ENCODE results near the gene ADGRE3. TPM values are rescaled to one million over a fixed set of nuclear protein-coding genes. Genes with fewer than 3 reads are reported as not detected.
"Not testable (repeated sequence)": the region's sequence is repeated elsewhere in the genome, so short reads cannot be mapped to it uniquely, and the experiment has no call there.

The ADGRE3 gene
- total RNA-seq, 2 donors from 2014 or later: 0.23 TPM; not detected in 1

DNA sequence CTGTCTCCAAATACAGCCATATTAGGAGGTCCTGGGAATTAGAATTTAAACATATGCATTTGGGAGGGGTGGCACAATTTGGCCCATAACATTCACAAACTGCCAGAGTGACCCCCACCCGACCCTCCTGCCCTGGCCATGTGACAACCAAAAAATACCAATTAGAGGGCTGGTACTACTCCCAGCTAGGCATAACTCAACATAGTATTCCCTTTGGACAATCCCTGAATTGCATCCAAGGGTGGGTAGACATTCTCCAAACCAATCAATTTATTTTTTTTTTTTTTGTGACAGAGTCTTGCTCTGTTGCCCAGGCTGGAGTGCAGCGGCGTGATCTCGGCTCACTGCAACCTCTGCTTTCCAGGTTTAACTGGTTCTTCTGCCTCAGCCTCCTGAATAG, 62.0 kb downstream of the ADGRE3 start:
- peak; percentile 3 for DNase-seq (ENCODE audit: low spot score)
- intact Hi-C loops (cut with DNase I): no loop called here

DNA sequence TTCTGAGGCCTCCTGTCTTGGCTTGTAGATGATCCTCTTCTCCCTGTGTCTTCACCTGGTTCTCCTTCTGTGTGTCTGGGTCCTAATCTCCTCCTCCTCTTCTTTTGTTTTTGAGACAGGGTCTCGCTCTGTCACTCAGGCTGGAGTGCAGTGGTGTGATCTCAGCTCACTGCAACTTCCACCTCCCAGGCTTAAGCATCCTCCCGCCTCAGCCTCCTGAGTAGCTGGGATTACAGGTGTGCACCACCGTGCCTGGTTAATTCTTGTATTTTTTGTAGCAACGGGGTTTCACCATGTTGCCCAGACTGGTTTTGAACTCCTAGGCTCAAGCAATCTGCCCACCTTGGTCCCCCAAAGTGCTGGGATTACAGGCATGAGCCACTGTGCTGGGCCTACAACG, 62.4 kb downstream of the ADGRE3 start:
- intact Hi-C loops (cut with DNase I): not testable (repeated sequence)
- peak; percentile 13 for DNase-seq (ENCODE audit: low spot score)

DNA sequence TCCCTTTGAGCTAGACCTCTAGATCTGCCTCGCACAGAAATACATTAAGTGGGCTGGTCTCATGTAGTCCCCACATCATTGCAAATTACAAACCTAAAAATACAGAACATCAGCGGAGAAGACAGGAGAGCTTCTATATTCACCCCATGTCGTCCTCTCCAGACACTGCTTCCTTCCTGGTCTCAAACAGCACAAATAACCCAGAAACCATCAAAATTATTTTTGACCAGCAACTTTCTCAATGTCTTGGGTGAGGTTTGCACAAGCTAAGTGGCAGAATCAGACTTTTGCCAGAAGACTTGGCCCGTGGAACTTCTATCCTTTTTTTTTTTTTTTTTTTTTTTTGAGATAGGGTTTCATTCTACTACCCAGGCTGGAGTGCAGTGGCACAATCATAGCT, 63.6 kb downstream of the ADGRE3 start:
- intact Hi-C loops (cut with DNase I): no loop called here
- no peak for DNase-seq (ENCODE audit: low spot score)

DNA sequence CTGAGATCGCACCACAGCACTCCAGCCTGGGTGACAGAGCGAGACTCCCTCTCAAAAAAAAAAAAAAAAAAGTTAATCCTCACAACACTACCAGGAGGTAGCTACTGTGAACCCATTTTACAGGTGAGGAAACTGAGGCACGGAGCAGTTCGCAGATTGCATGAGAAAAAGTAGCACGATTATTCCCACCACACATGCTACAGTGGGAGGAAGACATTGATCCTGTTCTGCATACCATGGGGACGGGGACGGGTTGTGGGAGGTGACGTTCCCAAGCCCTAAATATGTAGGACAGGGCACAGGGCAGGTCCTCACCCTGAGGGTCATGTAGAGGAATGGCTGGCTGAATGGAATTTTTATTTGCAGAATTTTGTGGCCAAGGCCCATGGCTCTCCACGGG, 68.0 kb downstream of the ADGRE3 start:
- intact Hi-C loops (cut with DNase I): no loop called here
- no peak for DNase-seq (ENCODE audit: low spot score)

DNA sequence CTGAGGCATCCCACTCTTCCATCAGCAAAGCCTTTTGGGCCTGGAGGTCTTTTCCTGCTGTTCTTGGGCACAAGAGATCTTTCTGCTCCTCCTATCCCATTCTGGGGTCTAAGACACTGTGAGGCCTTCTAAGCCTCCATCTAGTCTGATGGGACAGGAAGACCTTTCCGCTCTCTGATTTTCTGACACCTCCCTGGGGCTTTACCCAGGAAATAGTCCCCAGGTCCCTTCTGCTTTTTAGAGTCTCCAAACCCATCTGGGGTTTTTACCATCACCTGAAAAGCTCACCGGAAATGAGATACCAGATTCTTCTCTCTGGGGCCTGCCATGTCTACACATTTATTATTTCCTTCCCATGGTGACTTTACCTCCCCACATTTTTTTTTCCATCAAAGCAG, 70.7 kb downstream of the ADGRE3 start:
- DNase-seq (ENCODE audit: low spot score): no peak
- intact Hi-C loops (cut with DNase I): no loop called here

DNA sequence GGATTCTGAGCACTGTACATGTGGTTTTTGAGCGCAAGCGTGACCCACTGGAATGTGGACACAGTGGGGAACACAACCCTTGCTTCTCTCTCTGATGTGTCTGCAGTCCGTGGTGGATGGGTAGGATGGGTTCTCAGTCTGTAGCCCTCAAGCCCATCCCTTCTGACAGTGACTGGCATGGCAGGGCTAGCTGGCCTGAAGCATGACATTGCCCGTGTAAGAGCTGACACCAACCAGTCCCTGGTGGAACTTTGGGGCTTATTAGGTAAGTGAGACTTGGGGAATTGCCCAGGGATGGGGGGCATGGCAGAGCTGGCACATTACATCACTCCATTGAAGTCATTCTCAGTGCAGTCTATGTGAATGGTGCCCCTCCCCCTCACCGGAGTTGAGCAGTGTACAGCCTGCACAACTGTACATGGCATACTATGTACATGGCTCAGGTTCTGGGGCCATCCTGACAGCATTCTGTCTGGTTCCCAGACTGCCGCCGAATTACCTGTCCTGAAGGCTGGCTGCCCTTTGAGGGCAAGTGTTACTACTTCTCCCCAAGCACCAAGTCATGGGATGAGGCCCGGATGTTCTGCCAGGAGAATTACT, 75.0 kb downstream of the ADGRE3 start:
- intact Hi-C loops (cut with DNase I): no loop called here
- no peak for DNase-seq (ENCODE audit: low spot score)

DNA sequence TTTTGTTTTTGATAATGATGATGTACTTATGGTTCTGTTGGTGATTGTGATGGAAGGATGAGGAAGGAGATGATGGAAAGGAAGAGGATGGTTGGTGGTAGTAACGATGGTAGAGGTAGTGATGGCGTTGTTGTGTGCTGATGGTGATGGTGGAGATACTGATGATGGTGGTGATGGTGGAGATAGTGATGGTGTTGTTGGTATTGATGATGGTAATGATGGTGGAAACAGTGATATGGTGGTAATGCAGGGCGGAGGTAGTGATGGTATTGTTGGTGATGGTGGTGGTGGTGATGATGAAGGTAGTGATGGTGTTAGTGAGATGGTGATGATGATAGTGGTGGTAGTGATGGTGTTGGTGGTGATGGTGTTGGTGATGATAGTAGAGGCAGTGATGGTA, 79.1 kb downstream of the ADGRE3 start:
- intact Hi-C loops (cut with DNase I): no loop called here
- no peak for DNase-seq (ENCODE audit: low spot score)

DNA sequence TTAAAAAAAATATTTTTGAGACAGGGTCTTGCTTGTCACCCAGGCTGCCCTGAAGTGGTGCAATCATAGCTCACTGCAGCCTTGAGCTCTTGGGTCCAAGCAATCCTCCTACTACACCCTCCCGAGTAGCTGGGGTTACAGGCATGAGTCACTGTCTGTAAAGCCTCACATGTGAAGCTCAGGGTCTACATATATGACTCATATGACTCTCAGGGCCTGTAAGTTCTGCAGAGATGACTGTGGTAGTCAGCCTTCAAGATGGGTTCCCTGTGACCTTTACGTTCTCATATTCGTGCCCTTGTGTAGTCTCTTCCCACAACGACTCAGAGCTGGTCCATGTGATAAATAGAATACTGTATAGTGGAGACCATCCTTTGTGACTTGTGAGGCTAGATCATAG, 85.2 kb downstream of the ADGRE3 start:
- intact Hi-C loops (cut with DNase I); DNase-seq (ENCODE audit: low spot score): not testable (repeated sequence)

DNA sequence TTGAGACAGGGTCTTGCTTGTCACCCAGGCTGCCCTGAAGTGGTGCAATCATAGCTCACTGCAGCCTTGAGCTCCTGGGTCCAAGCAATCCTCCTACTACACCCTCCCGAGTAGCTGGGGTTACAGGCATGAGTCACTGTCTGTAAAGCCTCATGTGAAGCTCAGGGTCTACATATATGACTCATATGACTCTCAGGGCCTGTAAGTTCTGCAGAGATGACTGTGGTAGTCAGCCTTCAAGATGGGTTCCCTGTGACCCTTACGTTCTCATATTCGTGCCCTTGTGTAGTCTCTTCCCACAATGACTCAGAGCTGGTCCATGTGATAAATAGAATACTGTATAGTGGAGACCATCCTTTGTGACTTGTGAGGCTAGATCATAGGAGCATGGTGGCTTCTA, 89.5 kb downstream of the ADGRE3 start:
- DNase-seq (ENCODE audit: low spot score); intact Hi-C loops (cut with DNase I): not testable (repeated sequence)

DNA sequence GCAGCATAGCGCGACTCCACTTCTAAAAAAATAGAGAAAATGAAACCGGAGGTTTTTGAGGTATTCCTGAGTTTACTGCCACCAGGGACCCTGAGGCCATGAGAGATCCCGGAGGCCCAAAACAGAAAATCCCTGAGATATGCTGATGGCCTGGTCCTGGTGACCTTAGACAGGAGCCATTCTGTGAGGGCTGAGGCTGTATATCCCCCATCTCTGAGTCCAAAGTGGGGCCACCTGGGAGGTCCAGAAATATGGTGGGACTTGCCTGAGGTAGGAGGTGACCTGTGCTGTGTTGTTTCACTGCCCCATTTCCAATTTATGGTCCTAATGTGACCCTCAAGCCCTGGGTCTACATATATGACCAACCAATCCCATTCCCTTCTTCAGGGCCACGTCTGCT, 90.3 kb downstream of the ADGRE3 start:
- DNase-seq (ENCODE audit: low spot score); intact Hi-C loops (cut with DNase I): not testable (repeated sequence)

DNA sequence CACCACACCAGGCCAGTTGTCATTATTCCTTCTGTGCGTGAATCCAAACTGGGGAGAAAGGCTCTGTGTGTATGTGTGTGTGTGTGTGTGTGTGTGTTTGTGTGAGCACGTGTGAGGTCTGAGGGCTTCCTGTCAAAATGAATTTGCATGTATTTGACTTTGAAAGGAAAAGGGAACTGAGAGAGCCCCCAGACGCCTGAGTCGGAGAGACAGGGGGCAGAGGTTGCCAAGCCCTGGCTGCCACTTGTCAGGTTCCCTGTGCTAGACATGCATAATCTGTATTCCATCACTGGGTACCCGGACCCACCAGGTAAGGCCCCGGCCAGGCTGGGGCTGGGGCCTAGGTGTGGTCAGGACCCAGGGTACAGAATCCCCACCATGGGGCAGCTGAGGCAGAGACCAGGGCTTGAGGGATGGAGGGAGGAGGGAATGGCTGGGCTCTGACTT, 91.7 kb downstream of the ADGRE3 start, which contains the start of gene CLEC17A:
TSS of gene CLEC17A (plus strand) at position 191 of the 447 bp plus-strand sequence. CDS start at position 268, 77 bp downstream.
- DNase-seq (ENCODE audit: low spot score): no peak
- intact Hi-C loops (cut with DNase I): no loop called here

DNA sequence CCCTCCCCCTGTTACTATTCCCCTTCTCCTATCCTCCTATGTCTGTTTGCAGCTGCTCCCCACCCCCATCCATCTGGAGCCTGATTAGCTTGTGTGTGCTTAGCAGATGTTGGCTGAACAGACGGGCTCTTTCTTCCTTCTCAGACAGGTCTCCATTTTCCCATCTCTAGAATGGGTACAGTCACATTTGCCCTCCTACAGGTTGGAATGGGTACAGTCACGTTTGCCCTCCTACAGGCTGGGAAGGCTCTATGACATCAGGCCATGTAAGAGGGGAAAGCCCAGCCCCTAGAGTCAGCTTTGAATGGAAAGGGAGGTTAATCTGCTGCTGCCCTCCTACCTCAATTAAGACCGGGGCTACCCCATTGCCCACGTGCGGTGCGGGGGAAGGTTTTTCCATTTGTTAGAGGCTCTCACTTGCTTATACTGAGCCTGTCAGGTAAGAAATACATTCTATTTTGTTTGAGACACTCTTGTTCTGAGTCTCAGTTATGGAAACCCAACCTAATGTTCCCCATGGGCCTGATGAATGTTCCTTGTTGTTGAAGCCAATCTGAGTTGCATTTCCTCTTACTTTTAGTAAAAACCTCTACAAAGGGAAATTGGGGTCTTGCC, 93.9 kb downstream of the ADGRE3 start:
- DNase-seq (ENCODE audit: low spot score): no peak
- intact Hi-C loops (cut with DNase I): no loop called here

DNA sequence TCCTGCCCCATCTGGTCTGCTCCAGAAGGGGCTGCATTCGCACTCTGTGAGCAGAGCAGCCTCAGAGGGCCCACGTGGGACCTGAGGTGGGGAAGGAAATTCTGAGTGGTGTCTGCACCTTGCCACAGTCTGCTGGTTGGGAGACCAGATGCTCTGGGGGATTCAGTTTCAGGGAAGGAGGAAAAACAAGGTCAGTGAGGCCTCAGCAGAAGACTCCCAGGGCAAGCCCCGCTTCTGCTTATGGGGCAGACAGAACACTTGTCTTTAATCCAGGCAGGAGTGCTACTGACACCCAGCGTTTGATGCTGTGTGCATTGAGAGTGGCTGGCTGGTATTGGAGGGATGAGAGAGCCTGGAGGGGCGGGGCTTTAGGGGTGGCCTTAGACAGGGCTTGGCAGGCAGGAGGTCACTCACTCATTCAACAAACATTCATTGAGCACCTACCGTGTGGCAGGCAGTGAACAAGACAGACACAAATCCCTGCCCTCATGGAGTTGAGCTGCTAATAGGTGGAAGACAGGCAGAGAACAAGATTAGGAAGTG, 96.7 kb downstream of the ADGRE3 start:
- DNase-seq (ENCODE audit: low spot score): no peak
- intact Hi-C loops (cut with DNase I): no loop called here

DNA sequence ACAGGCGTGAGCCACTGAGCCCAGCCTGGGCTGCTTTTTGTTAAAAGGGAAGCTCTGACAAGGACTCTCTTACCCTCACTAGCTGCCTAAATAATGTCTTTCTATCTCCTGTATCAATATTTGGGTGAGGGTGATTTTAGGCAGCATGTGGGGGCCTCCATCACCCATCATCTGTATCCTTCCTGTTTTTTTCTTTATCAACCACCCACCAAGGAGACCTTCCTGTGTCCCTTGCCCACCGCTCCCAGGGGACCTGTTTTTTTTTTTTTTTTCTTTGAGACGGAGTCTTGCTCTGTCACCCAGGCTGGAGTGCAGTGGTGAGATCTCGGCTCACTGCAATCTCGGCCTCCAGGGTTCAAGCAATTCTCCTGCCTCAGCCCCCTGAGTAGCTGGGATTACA, 97.4 kb downstream of the ADGRE3 start:
- DNase-seq (ENCODE audit: low spot score): no peak
- intact Hi-C loops (cut with DNase I): no loop called here

DNA sequence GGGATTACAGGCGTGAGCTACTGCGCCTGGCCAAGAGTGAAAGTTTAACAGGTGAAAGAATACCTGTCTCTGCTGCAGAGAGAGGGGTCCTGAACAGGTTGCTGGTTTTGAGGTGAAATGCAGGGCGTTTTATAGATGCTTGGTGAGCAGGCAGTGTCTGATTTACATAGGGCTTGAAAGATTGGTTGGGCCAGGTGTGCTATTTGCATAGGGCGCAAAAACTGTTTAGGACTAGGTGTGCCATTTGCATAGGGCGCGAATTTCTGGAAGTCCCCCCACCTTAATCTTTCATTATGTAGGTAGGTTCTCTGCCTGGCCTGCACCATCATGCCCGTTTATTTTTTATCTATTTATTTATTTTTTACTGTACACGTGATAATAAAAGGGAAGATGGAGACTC, 98.3 kb downstream of the ADGRE3 start:
- no peak for DNase-seq (ENCODE audit: low spot score)
- intact Hi-C loops (cut with DNase I): no loop called here

DNA sequence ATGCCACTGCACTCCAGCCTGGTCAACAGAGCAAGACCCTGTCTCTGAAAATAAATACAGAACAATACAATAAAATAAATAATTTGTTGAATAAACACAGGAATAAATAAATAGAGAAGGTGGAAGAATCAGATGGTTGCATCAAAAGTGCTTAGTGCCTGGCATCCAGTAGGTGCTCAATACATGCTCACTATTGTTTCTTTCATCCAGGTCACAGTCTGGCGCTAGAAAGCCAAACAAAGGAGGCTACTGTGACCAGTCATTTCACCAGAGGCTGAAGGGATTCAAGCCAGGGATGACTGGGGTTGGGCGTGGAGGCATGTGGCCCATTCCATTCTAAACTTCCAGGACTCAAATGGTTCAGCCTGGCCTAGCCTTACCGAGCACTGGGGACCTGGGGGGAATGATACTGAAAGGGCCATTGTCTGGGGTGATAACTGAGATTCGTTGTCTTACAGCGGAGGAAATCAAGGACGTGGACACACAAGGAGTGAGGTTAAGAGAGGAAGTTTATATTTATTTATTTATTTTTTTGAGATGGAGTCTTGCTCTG, 99.1 kb downstream of the ADGRE3 start:
- intact Hi-C loops (cut with DNase I): no loop called here
- DNase-seq (ENCODE audit: low spot score): no peak

DNA sequence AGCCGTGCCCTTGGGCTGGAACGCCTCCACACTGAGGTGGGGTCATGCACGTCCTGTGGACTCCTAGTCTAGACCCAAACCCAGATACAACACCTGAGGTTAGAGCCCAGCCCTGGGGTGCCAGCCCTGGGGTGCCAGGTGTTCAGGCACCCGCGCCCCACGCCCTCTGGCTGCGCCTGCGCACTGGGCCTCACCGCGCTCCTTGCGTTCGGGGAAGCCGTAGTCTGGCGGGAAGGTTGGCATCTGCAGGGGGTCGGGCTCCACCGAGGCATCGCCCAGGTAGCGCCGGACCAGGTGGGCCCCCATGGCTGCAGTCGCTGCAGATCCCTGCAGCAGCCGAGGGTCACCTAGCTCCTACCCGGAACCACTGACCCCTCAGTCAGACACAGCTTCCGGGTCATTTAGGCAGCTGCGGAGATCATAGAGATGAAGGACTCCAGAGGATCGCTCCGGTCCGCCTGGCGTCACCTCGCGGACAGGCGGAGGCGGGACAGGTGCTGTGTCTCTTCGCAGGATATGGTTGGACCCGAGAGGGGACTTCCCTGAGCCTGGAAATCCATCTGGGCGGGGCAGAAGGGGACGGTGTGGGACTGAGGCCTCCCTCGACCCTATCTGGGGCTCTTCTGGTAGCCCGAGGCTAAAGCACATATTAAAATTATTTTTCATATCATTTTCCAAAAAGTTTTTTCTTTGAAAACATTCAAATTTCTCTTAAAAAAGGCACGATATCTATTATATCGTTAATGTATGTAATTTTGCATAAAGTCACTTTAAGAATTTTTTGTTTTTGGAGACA, 102.8 kb downstream of the ADGRE3 start, which contains the start of gene NDUFB7:
TSS of gene NDUFB7 (minus strand) at position 372 of the 796 bp plus-strand sequence. CDS start at position 306, 66 bp downstream.
- DNase-seq (ENCODE audit: low spot score): peak; percentile 96
- intact Hi-C loops (cut with DNase I): no loop called here

DNA sequence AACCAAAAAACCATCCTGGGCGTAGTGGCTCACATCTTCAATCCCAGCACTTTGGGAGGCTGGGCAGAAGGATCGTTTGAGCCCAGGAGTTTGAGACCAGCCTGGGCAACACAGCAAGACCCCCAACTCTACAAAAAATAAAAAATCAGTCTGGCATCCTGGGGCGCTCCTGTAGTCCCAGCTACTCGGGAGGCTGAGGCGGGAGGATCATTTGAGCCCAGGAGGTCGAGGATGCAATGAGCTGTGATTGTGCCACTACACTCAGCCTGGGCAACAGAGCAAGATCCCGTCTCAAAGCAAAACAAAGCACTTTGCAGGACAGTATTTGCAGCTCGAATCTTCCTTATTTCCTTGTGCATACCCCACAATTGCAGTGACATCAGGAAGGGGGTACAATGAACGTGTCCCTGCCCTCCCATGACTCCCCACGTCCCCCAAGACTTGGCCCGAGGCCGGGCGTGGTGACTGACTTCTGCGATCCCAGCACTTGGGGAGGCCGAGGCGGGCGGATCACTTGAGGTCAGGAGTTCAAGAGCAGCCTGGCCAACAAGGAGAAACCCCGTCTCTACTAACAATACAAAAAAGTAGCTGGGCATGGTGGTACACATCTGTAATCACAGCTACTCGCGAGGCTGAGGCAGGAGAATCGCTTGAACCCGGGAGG, 103.6 kb downstream of the ADGRE3 start:
- intact Hi-C loops (cut with DNase I): no loop called here
- DNase-seq (ENCODE audit: low spot score): no peak
